Measurements from ENCODE around the gene NKD1.
A peak's percentile ranks its signal among the peaks of the same experiment; 100 is the strongest.

Gene NKD1

GRCh38 chr16:50630394-50631020 is 82.3 kb downstream of the NKD1 start:
- no peak for DNase-seq
- in situ Hi-C loops (cut with HindIII; ENCODE audit: low pct_ligation_motif_present, low pct_unique_long_range_greater_than_20kb, low sequenced_read_pairs) = no loop called here

- no peak for DNase-seq
- in situ Hi-C loops (cut with HindIII; ENCODE audit: low pct_ligation_motif_present, low pct_unique_long_range_greater_than_20kb, low sequenced_read_pairs) = no loop called here
These were observed 83.2 kb downstream of the NKD1 start for GRCh38 chr16:50631249-50631984.

GRCh38 chr16:50631985-50632576 is 83.9 kb downstream of the NKD1 start:
- no peak for DNase-seq
- in situ Hi-C loops (cut with HindIII; ENCODE audit: low pct_ligation_motif_present, low pct_unique_long_range_greater_than_20kb, low sequenced_read_pairs) = no loop called here

- in situ Hi-C loops (cut with HindIII; ENCODE audit: low pct_ligation_motif_present, low pct_unique_long_range_greater_than_20kb, low sequenced_read_pairs) = no loop called here
- no peak for DNase-seq
These were observed 85.0 kb downstream of the NKD1 start for GRCh38 chr16:50632927-50633800.

- DNase-seq = no peak
- in situ Hi-C loops (cut with HindIII; ENCODE audit: low pct_ligation_motif_present, low pct_unique_long_range_greater_than_20kb, low sequenced_read_pairs) = no loop called here
These were observed 85.9 kb downstream of the NKD1 start for GRCh38 chr16:50634090-50634489.

GRCh38 chr16:50634947-50635346 is 86.8 kb downstream of the NKD1 start:
- DNase-seq = no peak
- in situ Hi-C loops (cut with HindIII; ENCODE audit: low pct_ligation_motif_present, low pct_unique_long_range_greater_than_20kb, low sequenced_read_pairs) = no loop called here

GRCh38 chr16:50635505-50636392 is 87.6 kb downstream of the NKD1 start:
- in situ Hi-C loops (cut with HindIII; ENCODE audit: low pct_ligation_motif_present, low pct_unique_long_range_greater_than_20kb, low sequenced_read_pairs) = no loop called here
- DNase-seq = no peak

GRCh38 chr16:50636753-50637374 is 88.7 kb downstream of the NKD1 start:
- DNase-seq = no peak
- in situ Hi-C loops (cut with HindIII; ENCODE audit: low pct_ligation_motif_present, low pct_unique_long_range_greater_than_20kb, low sequenced_read_pairs) = no loop called here

- in situ Hi-C loops (cut with HindIII; ENCODE audit: low pct_ligation_motif_present, low pct_unique_long_range_greater_than_20kb, low sequenced_read_pairs) = no loop called here
These were observed 89.8 kb downstream of the NKD1 start for GRCh38 chr16:50637716-50638602.

GRCh38 chr16:50638816-50639670 is 90.8 kb downstream of the NKD1 start:
- no peak for DNase-seq
- in situ Hi-C loops (cut with HindIII; ENCODE audit: low pct_ligation_motif_present, low pct_unique_long_range_greater_than_20kb, low sequenced_read_pairs) = no loop called here

More at GRCh38 chr16:50637716-50638602, 89.8 kb downstream of the NKD1 start:
- no peak for DNase-seq

- DNase-seq = peak; percentile 31
- in situ Hi-C loops (cut with HindIII; ENCODE audit: low pct_ligation_motif_present, low pct_unique_long_range_greater_than_20kb, low sequenced_read_pairs) = no loop called here
These were observed 92.2 kb downstream of the NKD1 start for GRCh38 chr16:50640391-50640790.

- DNase-seq = no peak
These were observed 93.0 kb downstream of the NKD1 start for GRCh38 chr16:50640919-50641817.

GRCh38 chr16:50641818-50642187 is 93.6 kb downstream of the NKD1 start:
- in situ Hi-C loops (cut with HindIII; ENCODE audit: low pct_ligation_motif_present, low pct_unique_long_range_greater_than_20kb, low sequenced_read_pairs) = no loop called here

More at GRCh38 chr16:50640919-50641817, 93.0 kb downstream of the NKD1 start:
- in situ Hi-C loops (cut with HindIII; ENCODE audit: low pct_ligation_motif_present, low pct_unique_long_range_greater_than_20kb, low sequenced_read_pairs) = no loop called here

GRCh38 chr16:50642349-50642748 is 94.2 kb downstream of the NKD1 start:
- in situ Hi-C loops (cut with HindIII; ENCODE audit: low pct_ligation_motif_present, low pct_unique_long_range_greater_than_20kb, low sequenced_read_pairs) = no loop called here
- no peak for DNase-seq

More at GRCh38 chr16:50641818-50642187, 93.6 kb downstream of the NKD1 start:
- no peak for DNase-seq

- in situ Hi-C loops (cut with HindIII; ENCODE audit: low pct_ligation_motif_present, low pct_unique_long_range_greater_than_20kb, low sequenced_read_pairs) = no loop called here
- DNase-seq = no peak
These were observed 95.0 kb downstream of the NKD1 start for GRCh38 chr16:50643192-50643591.

All from ACHN (cell line).